ENCODE measurements around the gene MKRN3.

MKRN3 gene

GRCh38 chr15:23566651-23567050, 1.2 kb downstream of the MKRN3 start:
- DNase-seq (ENCODE audit: extremely low read depth, low read depth) = no peak
- TF ChIP-seq CTCF (IDR thresholded peaks at IDR 0.05; ENCODE audit: low read depth, low read length) = no peak

- no peak for TF ChIP-seq CTCF (IDR thresholded peaks at IDR 0.05; ENCODE audit: low read depth, low read length)
- no peak for DNase-seq (ENCODE audit: extremely low read depth, low read depth)
Measured at GRCh38 chr15:23567921-23568320, 2.4 kb downstream of the MKRN3 start.

- TF ChIP-seq CTCF (IDR thresholded peaks at IDR 0.05; ENCODE audit: low read depth, low read length) = no peak
- no peak for DNase-seq (ENCODE audit: extremely low read depth, low read depth)
Measured at GRCh38 chr15:23569151-23569925, 3.9 kb downstream of the MKRN3 start.

- no peak for TF ChIP-seq CTCF (IDR thresholded peaks at IDR 0.05; ENCODE audit: low read depth, low read length)
- no peak for DNase-seq (ENCODE audit: extremely low read depth, low read depth)
Measured at GRCh38 chr15:23570486-23570885, 5.0 kb downstream of the MKRN3 start.

- no peak for TF ChIP-seq CTCF (IDR thresholded peaks at IDR 0.05; ENCODE audit: low read depth, low read length)
- no peak for DNase-seq (ENCODE audit: extremely low read depth, low read depth)
Measured at GRCh38 chr15:23572844-23573243, 7.4 kb downstream of the MKRN3 start.

GRCh38 chr15:23574742-23575141, 9.3 kb downstream of the MKRN3 start:
- TF ChIP-seq CTCF (IDR thresholded peaks at IDR 0.05; ENCODE audit: low read depth, low read length) = no peak
- no peak for DNase-seq (ENCODE audit: extremely low read depth, low read depth)

- no peak for DNase-seq (ENCODE audit: extremely low read depth, low read depth)
- no peak for TF ChIP-seq CTCF (IDR thresholded peaks at IDR 0.05; ENCODE audit: low read depth, low read length)
Measured at GRCh38 chr15:23576061-23576460, 10.6 kb downstream of the MKRN3 start.
